ENCODE measurements around the gene DUS1L.

Gene DUS1L

GRCh38 chr17:82008941-82009405, 56.6 kb downstream of the DUS1L start:
- no peaks in the 10 kb centered on the region for H3K4me1 ChIP-seq (ENCODE audit: low read length)
- H3K4me3 ChIP-seq (ENCODE audit: low read length) = no peak overlapping the region
- H3K36me3 ChIP-seq (replicated peaks; ENCODE audit: low read depth, low read length) = no peaks in the 10 kb centered on the region
- no peak overlapping the region for H3K27ac ChIP-seq (ENCODE audit: low read length)
- no peak overlapping the region for H2AFZ ChIP-seq (ENCODE audit: low read depth, low read length)
- H4K20me1 ChIP-seq (ENCODE audit: insufficient read depth, low read length) = no peaks in the 10 kb centered on the region
- no peaks in the 10 kb centered on the region for H3K79me2 ChIP-seq (ENCODE audit: low read length)
- no peaks in the 10 kb centered on the region for H3K9me3 ChIP-seq (ENCODE audit: insufficient read depth, low read length)
- TF ChIP-seq, protein P1, sequence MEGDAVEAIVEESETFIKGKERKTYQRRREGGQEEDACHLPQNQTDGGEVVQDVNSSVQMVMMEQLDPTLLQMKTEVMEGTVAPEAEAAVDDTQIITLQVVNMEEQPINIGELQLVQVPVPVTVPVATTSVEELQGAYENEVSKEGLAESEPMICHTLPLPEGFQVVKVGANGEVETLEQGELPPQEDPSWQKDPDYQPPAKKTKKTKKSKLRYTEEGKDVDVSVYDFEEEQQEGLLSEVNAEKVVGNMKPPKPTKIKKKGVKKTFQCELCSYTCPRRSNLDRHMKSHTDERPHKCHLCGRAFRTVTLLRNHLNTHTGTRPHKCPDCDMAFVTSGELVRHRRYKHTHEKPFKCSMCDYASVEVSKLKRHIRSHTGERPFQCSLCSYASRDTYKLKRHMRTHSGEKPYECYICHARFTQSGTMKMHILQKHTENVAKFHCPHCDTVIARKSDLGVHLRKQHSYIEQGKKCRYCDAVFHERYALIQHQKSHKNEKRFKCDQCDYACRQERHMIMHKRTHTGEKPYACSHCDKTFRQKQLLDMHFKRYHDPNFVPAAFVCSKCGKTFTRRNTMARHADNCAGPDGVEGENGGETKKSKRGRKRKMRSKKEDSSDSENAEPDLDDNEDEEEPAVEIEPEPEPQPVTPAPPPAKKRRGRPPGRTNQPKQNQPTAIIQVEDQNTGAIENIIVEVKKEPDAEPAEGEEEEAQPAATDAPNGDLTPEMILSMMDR (IDR thresholded peaks at IDR 0.05; ENCODE audit: low read depth, low read length) = no peak
- H3K9ac ChIP-seq (ENCODE audit: low read length) = no peak overlapping the region
- H3K4me2 ChIP-seq (ENCODE audit: low read length) = no peak overlapping the region
- no peaks in the 10 kb centered on the region for H3K27me3 ChIP-seq (ENCODE audit: low read depth, low read length)

GRCh38 chr17:82008258-82008940, 57.2 kb downstream of the DUS1L start:
- no peaks in the 10 kb centered on the region for H3K27me3 ChIP-seq (ENCODE audit: low read depth, low read length)
- no peak overlapping the region for H3K9ac ChIP-seq (ENCODE audit: low read length)
- H4K20me1 ChIP-seq (ENCODE audit: insufficient read depth, low read length) = no peaks in the 10 kb centered on the region
- H3K79me2 ChIP-seq (ENCODE audit: low read length) = no peaks in the 10 kb centered on the region
- no peak overlapping the region for H3K27ac ChIP-seq (ENCODE audit: low read length)
- no peaks in the 10 kb centered on the region for H3K4me1 ChIP-seq (ENCODE audit: low read length)
- H3K36me3 ChIP-seq (replicated peaks; ENCODE audit: low read depth, low read length) = no peaks in the 10 kb centered on the region
- no peak overlapping the region for H3K4me3 ChIP-seq (ENCODE audit: low read length)
- H3K4me2 ChIP-seq (ENCODE audit: low read length) = no peak overlapping the region
- TF ChIP-seq, protein P1 (IDR thresholded peaks at IDR 0.05; ENCODE audit: low read depth, low read length) = no peak
- no peak for TF ChIP-seq EZH2phosphoT487 (IDR thresholded peaks at IDR 0.05; ENCODE audit: low read depth)
- H3K9me3 ChIP-seq (ENCODE audit: insufficient read depth, low read length) = no peaks in the 10 kb centered on the region
- no peak overlapping the region for H2AFZ ChIP-seq (ENCODE audit: low read depth, low read length)
